ENCODE measurements around the gene KLHL41. TPM values are rescaled to one million over a fixed set of nuclear protein-coding genes. Genes with fewer than 3 reads are reported as not detected.
"Not testable (repeated sequence)": the region's sequence is repeated elsewhere in the genome, so short reads cannot be mapped to it uniquely, and the experiment has no call there.

Gene KLHL41
- total RNA-seq, 1 experiment from 2014 or later: 0.21 TPM

GRCh38 chr2:169511818-169512217, 2.3 kb downstream of the KLHL41 start:
- intact Hi-C loops (cut with micrococcal nuclease; ENCODE audit: unreplicated experiment): no loop called here
- peaks cover 9% of the 10 kb centered on the region for H3K4me1 Mint-ChIP-seq (ENCODE audit: low read depth, unreplicated experiment)
- no peak overlapping the region for H3K4me3 Mint-ChIP-seq (ENCODE audit: low read depth, unreplicated experiment)
- H3K27ac Mint-ChIP-seq (ENCODE audit: unreplicated experiment): no peak overlapping the region
- no TSS peak for BruUV-seq (replicated peaks)
- H3K27me3 Mint-ChIP-seq (ENCODE audit: unreplicated experiment): no peaks in the 10 kb centered on the region
- TF ChIP-seq CTCF (IDR thresholded peaks at IDR 0.05; ENCODE audit: unreplicated experiment): no peak
- CTCF ChIA-PET: no interaction called here
- no peaks in the 10 kb centered on the region for H3K9me3 Mint-ChIP-seq (ENCODE audit: low read depth, unreplicated experiment)
- DNase-seq: no peak
- H3K36me3 Mint-ChIP-seq (ENCODE audit: insufficient read depth, unreplicated experiment): no peaks in the 10 kb centered on the region

GRCh38 chr2:169512525-169512924, 3.0 kb downstream of the KLHL41 start:
- Mint-ChIP-seq H3K36me3 (ENCODE audit: insufficient read depth, unreplicated experiment) (no peaks in the 10 kb centered on the region), H3K27ac (ENCODE audit: unreplicated experiment) (no peak overlapping the region), H3K4me1 (ENCODE audit: low read depth, unreplicated experiment) (peaks cover 9% of the 10 kb centered on the region), H3K27me3 (ENCODE audit: unreplicated experiment) (no peaks in the 10 kb centered on the region), H3K9me3 (ENCODE audit: low read depth, unreplicated experiment) (no peaks in the 10 kb centered on the region), H3K4me3 (ENCODE audit: low read depth, unreplicated experiment) (no peak overlapping the region)
- intact Hi-C loops (cut with micrococcal nuclease; ENCODE audit: unreplicated experiment): no loop called here
- no peak for DNase-seq
- CTCF ChIA-PET: no interaction called here
- no peak for TF ChIP-seq CTCF (IDR thresholded peaks at IDR 0.05; ENCODE audit: unreplicated experiment)
- BruUV-seq (replicated peaks): no TSS peak

- H3K9me3 Mint-ChIP-seq (ENCODE audit: low read depth, unreplicated experiment): no peaks in the 10 kb centered on the region
- no TSS peak for BruUV-seq (replicated peaks)
- no peaks in the 10 kb centered on the region for H3K36me3 Mint-ChIP-seq (ENCODE audit: insufficient read depth, unreplicated experiment)
- H3K4me1 Mint-ChIP-seq (ENCODE audit: low read depth, unreplicated experiment): peaks cover 9% of the 10 kb centered on the region
- DNase-seq: no peak
- no peaks in the 10 kb centered on the region for H3K27me3 Mint-ChIP-seq (ENCODE audit: unreplicated experiment)
- no peak overlapping the region for H3K27ac Mint-ChIP-seq (ENCODE audit: unreplicated experiment)
- TF ChIP-seq CTCF (IDR thresholded peaks at IDR 0.05; ENCODE audit: unreplicated experiment): no peak
- intact Hi-C loops (cut with micrococcal nuclease; ENCODE audit: unreplicated experiment): no loop called here
- CTCF ChIA-PET: no interaction called here
- H3K4me3 Mint-ChIP-seq (ENCODE audit: low read depth, unreplicated experiment): no peak overlapping the region
Observed at GRCh38 chr2:169513094-169513493, 3.6 kb downstream of the KLHL41 start.

GRCh38 chr2:169513926-169514325, 4.4 kb downstream of the KLHL41 start:
- no peak overlapping the region for H3K27ac Mint-ChIP-seq (ENCODE audit: unreplicated experiment)
- no peak for DNase-seq
- no peak for TF ChIP-seq CTCF (IDR thresholded peaks at IDR 0.05; ENCODE audit: unreplicated experiment)
- H3K36me3 Mint-ChIP-seq (ENCODE audit: insufficient read depth, unreplicated experiment): no peaks in the 10 kb centered on the region
- no peaks in the 10 kb centered on the region for H3K27me3 Mint-ChIP-seq (ENCODE audit: unreplicated experiment)
- no peaks in the 10 kb centered on the region for H3K9me3 Mint-ChIP-seq (ENCODE audit: low read depth, unreplicated experiment)
- no TSS peak for BruUV-seq (replicated peaks)
- intact Hi-C loops (cut with micrococcal nuclease; ENCODE audit: unreplicated experiment): no loop called here
- CTCF ChIA-PET: no interaction called here
- H3K4me3 Mint-ChIP-seq (ENCODE audit: low read depth, unreplicated experiment): no peak overlapping the region
- H3K4me1 Mint-ChIP-seq (ENCODE audit: low read depth, unreplicated experiment): peaks cover 9% of the 10 kb centered on the region

GRCh38 chr2:169514758-169515157, 5.3 kb downstream of the KLHL41 start:
- H3K36me3 Mint-ChIP-seq (ENCODE audit: insufficient read depth, unreplicated experiment); H3K9me3 Mint-ChIP-seq (ENCODE audit: low read depth, unreplicated experiment); intact Hi-C loops (cut with micrococcal nuclease; ENCODE audit: unreplicated experiment); CTCF ChIA-PET; BruUV-seq (replicated peaks); H3K4me3 Mint-ChIP-seq (ENCODE audit: low read depth, unreplicated experiment); H3K27me3 Mint-ChIP-seq (ENCODE audit: unreplicated experiment); H3K27ac Mint-ChIP-seq (ENCODE audit: unreplicated experiment); H3K4me1 Mint-ChIP-seq (ENCODE audit: low read depth, unreplicated experiment); DNase-seq: not testable (repeated sequence)

GRCh38 chr2:169516488-169516995, 7.0 kb downstream of the KLHL41 start:
- CTCF ChIA-PET; H3K4me3 Mint-ChIP-seq (ENCODE audit: low read depth, unreplicated experiment); H3K27ac Mint-ChIP-seq (ENCODE audit: unreplicated experiment); DNase-seq; H3K27me3 Mint-ChIP-seq (ENCODE audit: unreplicated experiment); H3K9me3 Mint-ChIP-seq (ENCODE audit: low read depth, unreplicated experiment); H3K4me1 Mint-ChIP-seq (ENCODE audit: low read depth, unreplicated experiment); intact Hi-C loops (cut with micrococcal nuclease; ENCODE audit: unreplicated experiment); BruUV-seq (replicated peaks); H3K36me3 Mint-ChIP-seq (ENCODE audit: insufficient read depth, unreplicated experiment): not testable (repeated sequence)

Data from Calu3 (cell line).